Neural cell (in vitro differentiated cells): ENCODE results near the gene XIRP1. TPM values are rescaled to one million over a fixed set of nuclear protein-coding genes. Genes with fewer than 3 reads are reported as not detected.

Source experiments
- H2AFZ ChIP-seq: fragments of 200-600, 300-800 bp; sonication (generic), shearing (Covaris generic); 2 replicates; pipeline ENCODE4 v1.6.0; 2014; ENCODE audit warnings: low read depth, mild to moderate bottlenecking, antibody characterized with exemption, low read length, moderate library complexity
- H3F3A ChIP-seq: fragments of 200-600 bp; shearing (Covaris generic); 2 replicates; pipeline ENCODE4 v1.6.1; 2016; ENCODE audit warnings: mild to moderate bottlenecking, moderate library complexity, mixed read lengths, antibody characterized with exemption, low read length; ENCODE audit not compliant: insufficient read depth, poor library complexity, severe bottlenecking
- H3K27ac ChIP-seq: fragments of 200-600, 300-800 bp; sonication (generic), shearing (Covaris generic); 2 replicates; pipeline ENCODE4 v1.5.1; 2014; ENCODE audit warnings: mild to moderate bottlenecking, low read length, moderate library complexity
- H3K27me3 ChIP-seq: fragments of 300-800, 200-600 bp; sonication (generic), shearing (Covaris generic); 2 replicates; pipeline ENCODE4 v1.6.0; 2014; ENCODE audit warnings: mild to moderate bottlenecking, low read depth, low read length, moderate library complexity; ENCODE audit not compliant: insufficient read depth
- H3K36me3 ChIP-seq: fragments of 300-800, 200-600 bp; sonication (generic), shearing (Covaris generic); 2 replicates; pipeline ENCODE4 v1.5.1; 2014; ENCODE audit warnings: mild to moderate bottlenecking, antibody characterized with exemption, low read length, moderate library complexity; ENCODE audit not compliant: insufficient read depth
- H3K4me2 ChIP-seq: fragments of 300-800, 200-600 bp; sonication (generic), shearing (Covaris generic); 2 replicates; pipeline ENCODE4 v1.6.0; 2014; ENCODE audit warnings: mild to moderate bottlenecking, low read length
- H3K4me3 ChIP-seq: fragments of 300-800, 200-600 bp; sonication (generic), shearing (Covaris generic); 2 replicates; pipeline ENCODE4 v1.5.1; 2014; ENCODE audit warnings: mild to moderate bottlenecking, low read length, moderate library complexity
- H3K79me2 ChIP-seq: fragments of 200-600 bp; shearing (Covaris generic); replicated peaks from 2 replicates; pipeline ENCODE4 v1.6.0; 2014; ENCODE audit warnings: mild to moderate bottlenecking, low read length, moderate library complexity; ENCODE audit not compliant: insufficient read depth
- H3K9ac ChIP-seq: fragments of 300-800, 200-600 bp; sonication (generic), shearing (Covaris generic); 2 replicates; pipeline ENCODE4 v1.6.1; 2016; ENCODE audit warnings: mild to moderate bottlenecking, low read length, mixed read lengths
- H3K9me2 ChIP-seq: fragments of 200-600 bp; shearing (Covaris generic); 2 replicates; pipeline ENCODE4 v1.6.1; 2016; ENCODE audit warnings: mild to moderate bottlenecking, low read length, mixed read lengths; ENCODE audit not compliant: insufficient read depth
- H3K9me3 ChIP-seq: fragments of 200-600, 300-800 bp; sonication (generic), shearing (Covaris generic); 2 replicates; pipeline ENCODE4 v1.6.1; 2016; ENCODE audit warnings: mild to moderate bottlenecking, mixed run types, low read length, moderate library complexity, mixed read lengths
- H4K20me1 ChIP-seq: fragments of 200-600 bp; shearing (Covaris generic); 2 replicates; pipeline ENCODE4 v1.6.1; 2016; ENCODE audit warnings: mild to moderate bottlenecking, mixed run types; ENCODE audit not compliant: insufficient read depth
- CTCF ChIP-seq: fragments of 450-650 bp; IDR thresholded peaks from 2 replicates; pipeline ENCODE4 v1.5.1; 2014; ENCODE audit warnings: antibody characterized with exemption, mild to moderate bottlenecking, moderate library complexity; ENCODE audit not compliant: poor library complexity, severe bottlenecking
- EP300 ChIP-seq: fragments of 450-650 bp; conservative IDR thresholded peaks from 2 replicates; pipeline ENCODE4 v1.6.1; 2014; ENCODE audit warnings: antibody characterized with exemption, mild to moderate bottlenecking, moderate library complexity; ENCODE audit not compliant: poor library complexity, severe bottlenecking
- EZH2 ChIP-seq: fragments of 200-600, 300-800 bp; shearing (Covaris generic), sonication (generic); IDR thresholded peaks from 2 replicates; pipeline ENCODE4 v1.6.1; 2014; ENCODE audit warnings: antibody characterized with exemption, low read length, borderline replicate concordance, mild to moderate bottlenecking; ENCODE audit not compliant: insufficient read depth, poor library complexity, severe bottlenecking
- MXI1 ChIP-seq: fragments of 450-650 bp; conservative IDR thresholded peaks from 2 replicates; pipeline ENCODE4 v1.6.1; 2014; ENCODE audit warnings: antibody characterized with exemption, mild to moderate bottlenecking; ENCODE audit not compliant: poor library complexity, severe bottlenecking
- POLR2AphosphoS5 ChIP-seq: IDR thresholded peaks from 2 replicates; pipeline ENCODE4 v1.6.1; 2012
- RAD21 ChIP-seq: fragments of 450-650 bp; conservative IDR thresholded peaks from 2 replicates; pipeline ENCODE4 v1.6.1; 2014; ENCODE audit warnings: antibody characterized with exemption, mild to moderate bottlenecking, moderate library complexity
- REST ChIP-seq: IDR thresholded peaks from 2 replicates; pipeline ENCODE4 v1.6.1; 2012; ENCODE audit warnings: borderline replicate concordance
- SMC3 ChIP-seq: fragments of 450-650 bp; conservative IDR thresholded peaks from 2 replicates; pipeline ENCODE4 v1.6.1; 2014; ENCODE audit warnings: antibody characterized with exemption, mild to moderate bottlenecking, moderate library complexity; ENCODE audit not compliant: poor library complexity
- TAF1 ChIP-seq: IDR thresholded peaks from 2 replicates; pipeline ENCODE4 v1.6.1; 2012; ENCODE audit warnings: low read depth
- polyA plus RNA-seq: library from polyadenylated mRNA; depleted of rRNA; stranded (reverse); fragments of >200 nt; gene quantifications from 2 replicates; pipeline ENCODE4 v1.2.3, GENCODE V29; 2014

Gene XIRP1
- polyA plus RNA-seq, 1 donor from 2014 or later, result not detected

GRCh38 chr3:39219702-39220101 is 27.3 kb upstream of the XIRP1 start:
- H3K9me3 ChIP-seq, result no peaks in the 10 kb centered on the region
- H3K9me2 ChIP-seq, result no peaks in the 10 kb centered on the region
- TF ChIP-seq SMC3, result no peak
- TF ChIP-seq CTCF, result no peak
- TF ChIP-seq RAD21, result no peak
- TF ChIP-seq REST, result no peak
- TF ChIP-seq EZH2, result no peak
- TF ChIP-seq TAF1, result no peak
- TF ChIP-seq EP300, result no peak
- TF ChIP-seq POLR2AphosphoS5, result no peak
- TF ChIP-seq MXI1, result no peak
- H3K36me3 ChIP-seq, result no peaks in the 10 kb centered on the region
- H3K9ac ChIP-seq, result no peak overlapping the region
- H2AFZ ChIP-seq, result no peak overlapping the region
- no peak overlapping the region for H3K4me3 ChIP-seq
- no peak overlapping the region for H3K27ac ChIP-seq
- H3K79me2 ChIP-seq, result no peaks in the 10 kb centered on the region
- H4K20me1 ChIP-seq, result no peaks in the 10 kb centered on the region
- no peaks in the 10 kb centered on the region for H3F3A ChIP-seq
- H3K27me3 ChIP-seq, result no peaks in the 10 kb centered on the region
- no peak overlapping the region for H3K4me2 ChIP-seq

- no peak overlapping the region for H3K4me2 ChIP-seq
- H3K4me3 ChIP-seq, result no peak overlapping the region
- no peaks in the 10 kb centered on the region for H3F3A ChIP-seq
- H3K9me3 ChIP-seq, result no peaks in the 10 kb centered on the region
- H3K9me2 ChIP-seq, result no peaks in the 10 kb centered on the region
- H3K79me2 ChIP-seq, result no peaks in the 10 kb centered on the region
- no peak overlapping the region for H3K27ac ChIP-seq
- H2AFZ ChIP-seq, result no peak overlapping the region
- H4K20me1 ChIP-seq, result no peaks in the 10 kb centered on the region
- H3K27me3 ChIP-seq, result no peaks in the 10 kb centered on the region
- no peak overlapping the region for H3K9ac ChIP-seq
- no peaks in the 10 kb centered on the region for H3K36me3 ChIP-seq
- TF ChIP-seq CTCF (no peak), MXI1 (no peak), REST (no peak), TAF1 (no peak), SMC3 (no peak), POLR2AphosphoS5 (no peak), EP300 (no peak), RAD21 (no peak), EZH2 (no peak)
Observed at GRCh38 chr3:39216176-39216790, 23.9 kb upstream of the XIRP1 start.
